GM23338 (cell line): ENCODE data around the gene ACBD3.

Experiments
- CREB1 ChIP-seq: fragments of 250-450 bp; sonication (Bioruptor Pico); IDR thresholded peaks from 2 replicates; pipeline ENCODE4 v1.5.0; 2020; ENCODE audit warnings: low read depth, mild to moderate bottlenecking, moderate library complexity
- EZH2 ChIP-seq: fragments of 200-600 bp; sonication (generic); IDR thresholded peaks from one replicate; pipeline ENCODE4 v1.8.0; 2017; ENCODE audit warnings: antibody characterized with exemption, mild to moderate bottlenecking, low read depth; ENCODE audit not compliant: unreplicated experiment
- EZH2phosphoT487 ChIP-seq: fragments of 200-600 bp; sonication (generic); IDR thresholded peaks from one replicate; pipeline ENCODE4 v1.8.1; 2018; ENCODE audit warnings: antibody characterized with exemption; ENCODE audit not compliant: unreplicated experiment
- JUNB ChIP-seq: IDR thresholded peaks from one replicate; pipeline ENCODE4 v1.6.1; 2016; ENCODE audit warnings: antibody characterized with exemption; ENCODE audit not compliant: unreplicated experiment
- NANOG ChIP-seq: IDR thresholded peaks from 2 replicates; pipeline ENCODE4 v1.6.1; 2016; ENCODE audit warnings: antibody characterized with exemption, borderline replicate concordance
- POLR2AphosphoS5 ChIP-seq: IDR thresholded peaks from 2 replicates; pipeline ENCODE4 v1.6.1; 2016; ENCODE audit warnings: antibody characterized with exemption, low read depth
- STAT1 ChIP-seq: IDR thresholded peaks from one replicate; pipeline ENCODE4 v1.6.1; 2016; ENCODE audit warnings: antibody characterized with exemption; ENCODE audit not compliant: unreplicated experiment
- ZNF114 ChIP-seq: fragments of 250-450 bp; sonication (Bioruptor Pico); IDR thresholded peaks from 2 replicates; pipeline ENCODE4 v1.5.0; 2020; ENCODE audit warnings: mild to moderate bottlenecking, moderate library complexity
- TF ChIP-seq, protein P1 (sequence below), 2 experiments: fragments of 200-600 bp in 1 of 2; sonication (generic) in 1 of 2; conservative IDR thresholded peaks; 2 replicates each; pipeline versions ENCODE4 v1.5.1 to v1.6.1; 2016 to 2017; ENCODE audit warnings: antibody characterized with exemption in 2 of 2, low read depth in 2 of 2, mild to moderate bottlenecking in 2 of 2, moderate library complexity in 1 of 2
- TF ChIP-seq, protein P2 (sequence below): IDR thresholded peaks from one replicate; pipeline ENCODE4 v1.6.1; 2018; ENCODE audit warnings: antibody characterized with exemption; ENCODE audit not compliant: unreplicated experiment
- TF ChIP-seq, protein P3 (sequence below): IDR thresholded peaks from 2 replicates; pipeline ENCODE4 v1.6.1; 2016; ENCODE audit warnings: antibody characterized with exemption

DNA sequence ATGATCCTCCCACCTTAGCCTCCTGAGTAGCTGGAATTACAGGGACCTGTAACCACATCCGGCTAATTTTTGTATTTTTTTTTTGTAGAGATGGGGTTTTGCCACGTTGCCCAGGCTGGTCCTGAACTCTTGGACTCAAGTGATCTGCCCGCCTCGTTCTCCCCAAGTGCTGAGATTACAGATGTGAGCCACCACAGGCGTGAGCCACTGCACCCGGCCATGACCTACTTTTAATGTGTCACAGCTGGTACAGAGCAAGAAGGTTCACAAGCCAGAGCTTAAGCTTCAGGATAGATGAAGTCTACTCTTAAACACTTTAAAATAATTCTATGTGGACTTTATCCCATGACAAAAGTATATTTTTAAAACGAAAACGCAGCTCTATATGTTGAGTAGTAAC, 23.6 kb downstream of the ACBD3 start:
- TF ChIP-seq, protein P1, sequence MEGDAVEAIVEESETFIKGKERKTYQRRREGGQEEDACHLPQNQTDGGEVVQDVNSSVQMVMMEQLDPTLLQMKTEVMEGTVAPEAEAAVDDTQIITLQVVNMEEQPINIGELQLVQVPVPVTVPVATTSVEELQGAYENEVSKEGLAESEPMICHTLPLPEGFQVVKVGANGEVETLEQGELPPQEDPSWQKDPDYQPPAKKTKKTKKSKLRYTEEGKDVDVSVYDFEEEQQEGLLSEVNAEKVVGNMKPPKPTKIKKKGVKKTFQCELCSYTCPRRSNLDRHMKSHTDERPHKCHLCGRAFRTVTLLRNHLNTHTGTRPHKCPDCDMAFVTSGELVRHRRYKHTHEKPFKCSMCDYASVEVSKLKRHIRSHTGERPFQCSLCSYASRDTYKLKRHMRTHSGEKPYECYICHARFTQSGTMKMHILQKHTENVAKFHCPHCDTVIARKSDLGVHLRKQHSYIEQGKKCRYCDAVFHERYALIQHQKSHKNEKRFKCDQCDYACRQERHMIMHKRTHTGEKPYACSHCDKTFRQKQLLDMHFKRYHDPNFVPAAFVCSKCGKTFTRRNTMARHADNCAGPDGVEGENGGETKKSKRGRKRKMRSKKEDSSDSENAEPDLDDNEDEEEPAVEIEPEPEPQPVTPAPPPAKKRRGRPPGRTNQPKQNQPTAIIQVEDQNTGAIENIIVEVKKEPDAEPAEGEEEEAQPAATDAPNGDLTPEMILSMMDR (conservative IDR thresholded peaks at IDR 0.05; ENCODE audit: low read depth in 2 of 2) = no peak
- TF ChIP-seq POLR2AphosphoS5 (no peak), CREB1 (CRISPR knock-in tag) (no peak), EZH2phosphoT487 (no peak), EZH2 (no peak), JUNB (no peak), ZNF114 (no peak), NANOG (no peak), STAT1 (no peak)
- TF ChIP-seq, protein P2, sequence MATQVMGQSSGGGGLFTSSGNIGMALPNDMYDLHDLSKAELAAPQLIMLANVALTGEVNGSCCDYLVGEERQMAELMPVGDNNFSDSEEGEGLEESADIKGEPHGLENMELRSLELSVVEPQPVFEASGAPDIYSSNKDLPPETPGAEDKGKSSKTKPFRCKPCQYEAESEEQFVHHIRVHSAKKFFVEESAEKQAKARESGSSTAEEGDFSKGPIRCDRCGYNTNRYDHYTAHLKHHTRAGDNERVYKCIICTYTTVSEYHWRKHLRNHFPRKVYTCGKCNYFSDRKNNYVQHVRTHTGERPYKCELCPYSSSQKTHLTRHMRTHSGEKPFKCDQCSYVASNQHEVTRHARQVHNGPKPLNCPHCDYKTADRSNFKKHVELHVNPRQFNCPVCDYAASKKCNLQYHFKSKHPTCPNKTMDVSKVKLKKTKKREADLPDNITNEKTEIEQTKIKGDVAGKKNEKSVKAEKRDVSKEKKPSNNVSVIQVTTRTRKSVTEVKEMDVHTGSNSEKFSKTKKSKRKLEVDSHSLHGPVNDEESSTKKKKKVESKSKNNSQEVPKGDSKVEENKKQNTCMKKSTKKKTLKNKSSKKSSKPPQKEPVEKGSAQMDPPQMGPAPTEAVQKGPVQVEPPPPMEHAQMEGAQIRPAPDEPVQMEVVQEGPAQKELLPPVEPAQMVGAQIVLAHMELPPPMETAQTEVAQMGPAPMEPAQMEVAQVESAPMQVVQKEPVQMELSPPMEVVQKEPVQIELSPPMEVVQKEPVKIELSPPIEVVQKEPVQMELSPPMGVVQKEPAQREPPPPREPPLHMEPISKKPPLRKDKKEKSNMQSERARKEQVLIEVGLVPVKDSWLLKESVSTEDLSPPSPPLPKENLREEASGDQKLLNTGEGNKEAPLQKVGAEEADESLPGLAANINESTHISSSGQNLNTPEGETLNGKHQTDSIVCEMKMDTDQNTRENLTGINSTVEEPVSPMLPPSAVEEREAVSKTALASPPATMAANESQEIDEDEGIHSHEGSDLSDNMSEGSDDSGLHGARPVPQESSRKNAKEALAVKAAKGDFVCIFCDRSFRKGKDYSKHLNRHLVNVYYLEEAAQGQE = no peak
- TF ChIP-seq, protein P3, sequence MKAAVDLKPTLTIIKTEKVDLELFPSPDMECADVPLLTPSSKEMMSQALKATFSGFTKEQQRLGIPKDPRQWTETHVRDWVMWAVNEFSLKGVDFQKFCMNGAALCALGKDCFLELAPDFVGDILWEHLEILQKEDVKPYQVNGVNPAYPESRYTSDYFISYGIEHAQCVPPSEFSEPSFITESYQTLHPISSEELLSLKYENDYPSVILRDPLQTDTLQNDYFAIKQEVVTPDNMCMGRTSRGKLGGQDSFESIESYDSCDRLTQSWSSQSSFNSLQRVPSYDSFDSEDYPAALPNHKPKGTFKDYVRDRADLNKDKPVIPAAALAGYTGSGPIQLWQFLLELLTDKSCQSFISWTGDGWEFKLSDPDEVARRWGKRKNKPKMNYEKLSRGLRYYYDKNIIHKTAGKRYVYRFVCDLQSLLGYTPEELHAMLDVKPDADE = no peak
